ACC112 (cell line): ENCODE results near the gene KLHL1.

ENCODE experiments used
- H2AFZ ChIP-seq: fragments of 200-600 bp; sonication (generic); one replicate; pipeline ENCODE4 v1.6.0; 2017; ENCODE audit warnings: antibody characterized with exemption, low read length; ENCODE audit not compliant: unreplicated experiment
- H3K27ac ChIP-seq: fragments of 200-600 bp; sonication (generic); 2 replicates; pipeline ENCODE4 v1.5.1; 2014; ENCODE audit warnings: low read depth, mild to moderate bottlenecking, antibody characterized with exemption, low read length, moderate library complexity
- H3K27me3 ChIP-seq: fragments of 200-600 bp; sonication (generic); 2 replicates; pipeline ENCODE4 v1.6.1; 2014; ENCODE audit warnings: mild to moderate bottlenecking, antibody characterized with exemption, low read length, moderate library complexity, mixed read lengths; ENCODE audit not compliant: insufficient read depth
- H3K36me3 ChIP-seq: fragments of 200-600 bp; sonication (generic); 2 replicates; pipeline ENCODE4 v1.6.1; 2016; ENCODE audit warnings: mild to moderate bottlenecking, antibody characterized with exemption, low read length, moderate library complexity, mixed read lengths; ENCODE audit not compliant: insufficient read depth
- H3K4me1 ChIP-seq: fragments of 200-600 bp; sonication (generic); one replicate; pipeline ENCODE4 v1.6.1; 2016; ENCODE audit warnings: low read length, mixed read lengths; ENCODE audit not compliant: insufficient read depth, unreplicated experiment, control insufficient read depth
- H3K4me3 ChIP-seq: fragments of 200-600 bp; sonication (generic); 2 replicates; pipeline ENCODE4 v1.5.1; 2014; ENCODE audit warnings: mild to moderate bottlenecking, low read depth, low read length
- H3K79me2 ChIP-seq: fragments of 200-600 bp; sonication (generic); one replicate; pipeline ENCODE4 v1.6.0; 2016; ENCODE audit warnings: low read length; ENCODE audit not compliant: control insufficient read depth, unreplicated experiment, insufficient read depth

The KLHL1 gene

GRCh38 chr13:70022646-70023045 lies 85.6 kb downstream of the KLHL1 start:
- Histone ChIP-seq H2AFZ (no peak overlapping the region), H3K4me1 (no peaks in the 10 kb centered on the region), H3K27ac (no peak overlapping the region), H3K27me3 (no peaks in the 10 kb centered on the region), H3K36me3 (no peaks in the 10 kb centered on the region), H3K79me2 (no peaks in the 10 kb centered on the region), H3K4me3 (no peak overlapping the region)

GRCh38 chr13:70016116-70016515 lies 92.1 kb downstream of the KLHL1 start:
- H3K36me3 ChIP-seq = no peaks in the 10 kb centered on the region
- no peaks in the 10 kb centered on the region for H3K27me3 ChIP-seq
- H3K79me2 ChIP-seq = no peaks in the 10 kb centered on the region
- no peak overlapping the region for H2AFZ ChIP-seq
- no peaks in the 10 kb centered on the region for H3K4me1 ChIP-seq
- no peak overlapping the region for H3K27ac ChIP-seq
- no peak overlapping the region for H3K4me3 ChIP-seq

- no peaks in the 10 kb centered on the region for H3K79me2 ChIP-seq
- no peak overlapping the region for H3K27ac ChIP-seq
These were observed 93.9 kb downstream of the KLHL1 start for GRCh38 chr13:70014337-70014736.

GRCh38 chr13:69999875-70000274 lies 108.4 kb downstream of the KLHL1 start:
- Histone ChIP-seq H3K4me1 (no peaks in the 10 kb centered on the region), H3K27me3 (no peaks in the 10 kb centered on the region), H3K79me2 (no peaks in the 10 kb centered on the region), H3K4me3 (no peak overlapping the region), H2AFZ (no peak overlapping the region), H3K27ac (no peak overlapping the region), H3K36me3 (no peaks in the 10 kb centered on the region)

More at GRCh38 chr13:70014337-70014736, 93.9 kb downstream of the KLHL1 start:
- Histone ChIP-seq H3K27me3 (no peaks in the 10 kb centered on the region), H3K4me1 (no peaks in the 10 kb centered on the region), H2AFZ (no peak overlapping the region), H3K36me3 (no peaks in the 10 kb centered on the region), H3K4me3 (no peak overlapping the region)

- Histone ChIP-seq H3K27ac (no peak overlapping the region), H3K79me2 (no peaks in the 10 kb centered on the region), H3K4me3 (no peak overlapping the region), H2AFZ (no peak overlapping the region), H3K36me3 (no peaks in the 10 kb centered on the region), H3K4me1 (no peaks in the 10 kb centered on the region), H3K27me3 (no peaks in the 10 kb centered on the region)
These were observed 111.2 kb downstream of the KLHL1 start for GRCh38 chr13:69997061-69997460.

- H3K36me3 ChIP-seq = no peaks in the 10 kb centered on the region
- no peak overlapping the region for H2AFZ ChIP-seq
- no peak overlapping the region for H3K4me3 ChIP-seq
- H3K27me3 ChIP-seq = no peaks in the 10 kb centered on the region
- no peak overlapping the region for H3K27ac ChIP-seq
- no peaks in the 10 kb centered on the region for H3K79me2 ChIP-seq
- no peaks in the 10 kb centered on the region for H3K4me1 ChIP-seq
These were observed 127.5 kb downstream of the KLHL1 start for GRCh38 chr13:69980799-69981198.

- no peak overlapping the region for H3K4me3 ChIP-seq
- no peaks in the 10 kb centered on the region for H3K36me3 ChIP-seq
- H3K27me3 ChIP-seq = no peaks in the 10 kb centered on the region
- H2AFZ ChIP-seq = no peak overlapping the region
- H3K4me1 ChIP-seq = no peaks in the 10 kb centered on the region
- H3K79me2 ChIP-seq = no peaks in the 10 kb centered on the region
- H3K27ac ChIP-seq = no peak overlapping the region
These were observed 132.8 kb downstream of the KLHL1 start for GRCh38 chr13:69975496-69975895.

- Histone ChIP-seq H3K4me3 (no peak overlapping the region), H3K27ac (no peak overlapping the region), H2AFZ (no peak overlapping the region)
These were observed 137.7 kb downstream of the KLHL1 start for GRCh38 chr13:69970520-69970919.

GRCh38 chr13:69959046-69959445 lies 149.2 kb downstream of the KLHL1 start:
- H3K79me2 ChIP-seq = no peaks in the 10 kb centered on the region
- H3K4me3 ChIP-seq = no peak overlapping the region
- no peaks in the 10 kb centered on the region for H3K27me3 ChIP-seq
- H3K27ac ChIP-seq = no peak overlapping the region
- no peak overlapping the region for H2AFZ ChIP-seq
- no peaks in the 10 kb centered on the region for H3K36me3 ChIP-seq
- no peaks in the 10 kb centered on the region for H3K4me1 ChIP-seq

More at GRCh38 chr13:69970520-69970919, 137.7 kb downstream of the KLHL1 start:
- no peaks in the 10 kb centered on the region for H3K79me2 ChIP-seq
- H3K36me3 ChIP-seq = no peaks in the 10 kb centered on the region
- H3K27me3 ChIP-seq = no peaks in the 10 kb centered on the region
- no peaks in the 10 kb centered on the region for H3K4me1 ChIP-seq

GRCh38 chr13:69956839-69957238 lies 151.4 kb downstream of the KLHL1 start:
- H3K4me1 ChIP-seq = no peaks in the 10 kb centered on the region
- no peaks in the 10 kb centered on the region for H3K27me3 ChIP-seq
- H3K27ac ChIP-seq = no peak overlapping the region
- no peak overlapping the region for H2AFZ ChIP-seq
- H3K36me3 ChIP-seq = no peaks in the 10 kb centered on the region
- H3K79me2 ChIP-seq = no peaks in the 10 kb centered on the region
- H3K4me3 ChIP-seq = no peak overlapping the region

- Histone ChIP-seq H3K4me3 (no peak overlapping the region), H3K4me1 (no peaks in the 10 kb centered on the region), H2AFZ (no peak overlapping the region), H3K27ac (no peak overlapping the region), H3K27me3 (no peaks in the 10 kb centered on the region), H3K36me3 (no peaks in the 10 kb centered on the region), H3K79me2 (no peaks in the 10 kb centered on the region)
These were observed 151.9 kb downstream of the KLHL1 start for GRCh38 chr13:69956349-69956748.
